Measurements from ENCODE around the gene RNF2. TPM values are rescaled to one million over a fixed set of nuclear protein-coding genes. Genes with fewer than 3 reads are reported as not detected.

The RNF2 gene
- 22.8 and 25.1 TPM in 2 replicates for total RNA-seq

DNA sequence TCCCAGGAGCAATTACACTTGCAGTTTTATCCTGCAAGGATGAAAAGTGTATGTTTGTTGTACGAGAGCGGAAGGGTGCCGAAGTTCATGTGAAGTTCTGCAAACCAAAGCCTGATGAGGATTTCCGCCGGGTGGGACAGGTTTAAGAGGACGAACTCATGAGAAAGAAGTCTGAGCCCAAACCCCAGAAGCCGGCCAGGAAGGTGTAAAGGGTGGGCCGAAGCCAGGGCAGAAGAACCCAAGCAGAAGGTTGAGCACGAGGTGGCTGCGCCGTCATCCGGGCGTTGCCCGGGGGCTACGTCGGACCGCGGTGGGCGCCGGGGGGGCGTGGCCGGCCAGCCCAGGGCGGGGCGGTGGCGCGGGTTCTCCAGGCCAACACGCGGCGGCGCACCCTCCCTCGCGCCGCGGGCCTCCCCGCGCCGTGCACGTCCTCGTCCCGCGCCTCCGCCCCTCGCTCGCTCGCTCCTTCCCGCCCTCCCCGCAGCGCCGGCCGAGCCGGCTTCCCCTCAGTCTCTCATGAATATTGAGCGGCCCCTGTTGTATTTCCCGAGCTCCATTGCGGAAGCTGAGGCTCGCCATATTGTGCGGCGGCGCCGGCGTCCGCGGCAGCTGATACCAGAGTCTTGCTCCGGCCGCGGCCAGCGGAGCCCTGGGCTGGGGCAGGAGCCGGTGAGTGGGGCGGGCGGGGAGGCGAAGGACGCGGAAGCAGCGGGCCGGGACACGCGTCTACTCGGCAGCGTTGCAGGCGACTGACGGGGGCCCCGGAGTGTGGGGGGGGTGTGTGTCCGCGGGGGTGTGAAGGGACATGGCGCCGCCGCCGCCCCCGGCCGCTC lies at the start of gene RNF2:
RNF2 (plus strand) TSS at position 578 of the 833 bp plus-strand sequence. CDS start 41,996 bp downstream, outside the sequence.

Other genes starting within 250 kb of the RNF2 start
- 15.7 and 47.4 TPM in 2 replicates for gene NIBAN1, start 71.0 kb upstream of the RNF2 start, total RNA-seq
- gene TRMT1L, start 111.4 kb downstream of the RNF2 start, total RNA-seq: 21.1 and 31.3 TPM in 2 replicates
- 2.7 and 8.7 TPM in 2 replicates for gene SWT1, start 111.6 kb downstream of the RNF2 start, total RNA-seq